Spinal cord (tissue), 10 donors: ENCODE results near the gene CFAP73. TPM values are rescaled to one million over a fixed set of nuclear protein-coding genes. Genes with fewer than 3 reads are reported as not detected.

Experiments used
- DNase-seq, 6 donors: peaks; one replicate each; pipeline versions ENCODE4 v3.0.0 to v3.0.0-alpha.2; 2013 to 2015; ENCODE audit warnings: low spot score in 6 of 6, low read depth in 4 of 6
- H3K27ac ChIP-seq: one replicate; pipeline ENCODE4 v1.5.1; 2013; ENCODE audit warnings: low read depth, low read length, control low read depth
- H3K27me3 ChIP-seq: one replicate; pipeline ENCODE4 v1.6.1; 2013; ENCODE audit warnings: low read length; ENCODE audit not compliant: control insufficient read depth, insufficient read depth
- H3K36me3 ChIP-seq: one replicate; pipeline ENCODE4 v1.6.1; 2013; ENCODE audit warnings: low read length; ENCODE audit not compliant: control insufficient read depth, insufficient read depth
- H3K4me1 ChIP-seq: one replicate; pipeline ENCODE4 v1.6.1; 2013; ENCODE audit warnings: low read length; ENCODE audit not compliant: control insufficient read depth, insufficient read depth
- H3K4me3 ChIP-seq: one replicate; pipeline ENCODE4 v1.5.1; 2013; ENCODE audit warnings: low read depth, low read length, control low read depth
- H3K9me3 ChIP-seq: one replicate; pipeline ENCODE4 v1.6.1; 2013; ENCODE audit warnings: low read length; ENCODE audit not compliant: control insufficient read depth, insufficient read depth
- WGBS: methylation state at CpG from one replicate; pipeline ENCODE4 v1.1.5; 2013; ENCODE audit warnings: missing lambda C conversion rate; ENCODE audit not compliant: insufficient coverage; 5-methylcytosine and 5-hydroxymethylcytosine counted together
- polyA plus RNA-seq, 2 donors: library from polyadenylated mRNA; unstranded; fragments of 120-200 nt; gene quantifications; one replicate each; pipeline ENCODE4 v1.2.1, GENCODE V29; 2013; ENCODE audit not compliant: insufficient read length in 2 of 2
- total RNA-seq, 2 donors: library from RNA; depleted of rRNA in 1 of 2; stranded (reverse); fragments of 120-200 nt in 1 of 2; fragments of >200 nt in 1 of 2; gene quantifications; one replicate each; pipeline versions ENCODE4 v1.2.3 to v1.2.4, GENCODE V29; 2013 to 2014
- donor health status: healthy.

Gene CFAP73
- total and polyA plus RNA-seq, 4 donors = 1.2 to 14.9 (median 10.0) TPM

GRCh38 chr12:113170926-113171325, 21.4 kb downstream of the CFAP73 start:
- no peaks in the 10 kb centered on the region for H3K9me3 ChIP-seq
- no peaks in the 10 kb centered on the region for H3K27me3 ChIP-seq
- H3K4me1 ChIP-seq = no peaks in the 10 kb centered on the region
- peaks cover 92% of the 10 kb centered on the region for H3K36me3 ChIP-seq
- H3K4me3 ChIP-seq = no peak overlapping the region
- WGBS = 100% methylated on average over 2 of the region's 4 CpGs
- DNase-seq = no peak
- no peak overlapping the region for H3K27ac ChIP-seq

GRCh38 chr12:113171543-113171942, 22.0 kb downstream of the CFAP73 start:
- peaks cover 91% of the 10 kb centered on the region for H3K36me3 ChIP-seq
- H3K4me1 ChIP-seq = no peaks in the 10 kb centered on the region
- WGBS = 100% methylated on average over 4 of the region's 9 CpGs
- DNase-seq = no peak
- H3K27ac ChIP-seq = no peak overlapping the region
- H3K4me3 ChIP-seq = no peak overlapping the region
- no peaks in the 10 kb centered on the region for H3K9me3 ChIP-seq
- no peaks in the 10 kb centered on the region for H3K27me3 ChIP-seq

GRCh38 chr12:113172185-113172584, 22.7 kb downstream of the CFAP73 start:
- H3K4me1 ChIP-seq = no peaks in the 10 kb centered on the region
- H3K36me3 ChIP-seq = peaks cover 93% of the 10 kb centered on the region
- H3K27ac ChIP-seq = no peak overlapping the region
- DNase-seq = no peak
- H3K27me3 ChIP-seq = no peaks in the 10 kb centered on the region
- peaks cover 4% of the 10 kb centered on the region for H3K9me3 ChIP-seq
- 95% methylated on average over 20 of the region's 20 CpGs for WGBS
- H3K4me3 ChIP-seq = no peak overlapping the region

- H3K27me3 ChIP-seq = no peaks in the 10 kb centered on the region
- 86% methylated on average over 4 of the region's 7 CpGs for WGBS
Measured at GRCh38 chr12:113173081-113173698, 23.7 kb downstream of the CFAP73 start.

GRCh38 chr12:113174461-113175384, 25.2 kb downstream of the CFAP73 start:
- peak in 2 of 6 donors; percentile 81 to 90 for DNase-seq
- peaks cover 7% of the 10 kb centered on the region for H3K9me3 ChIP-seq
- H3K27ac ChIP-seq = no peak overlapping the region
- H3K4me1 ChIP-seq = no peaks in the 10 kb centered on the region
- 55% methylated on average over 21 of the region's 32 CpGs for WGBS
- H3K27me3 ChIP-seq = no peaks in the 10 kb centered on the region
- H3K4me3 ChIP-seq = no peak overlapping the region
- peaks cover 92% of the 10 kb centered on the region for H3K36me3 ChIP-seq

More at GRCh38 chr12:113173081-113173698, 23.7 kb downstream of the CFAP73 start:
- Histone ChIP-seq H3K27ac (no peak overlapping the region), H3K4me1 (no peaks in the 10 kb centered on the region), H3K36me3 (peaks cover 92% of the 10 kb centered on the region), H3K9me3 (peaks cover 7% of the 10 kb centered on the region), H3K4me3 (no peak overlapping the region)
- DNase-seq = no peak

GRCh38 chr12:113179023-113179422, 29.5 kb downstream of the CFAP73 start:
- Histone ChIP-seq H3K9me3 (peaks cover 7% of the 10 kb centered on the region), H3K27me3 (no peaks in the 10 kb centered on the region), H3K4me3 (no peak overlapping the region), H3K27ac (no peak overlapping the region), H3K4me1 (no peaks in the 10 kb centered on the region), H3K36me3 (peaks cover 65% of the 10 kb centered on the region)
- 96% methylated on average over 14 of the region's 14 CpGs for WGBS
- DNase-seq = no peak

GRCh38 chr12:113180333-113180732, 30.8 kb downstream of the CFAP73 start:
- peaks cover 7% of the 10 kb centered on the region for H3K9me3 ChIP-seq
- H3K36me3 ChIP-seq = peaks cover 52% of the 10 kb centered on the region
- H3K4me3 ChIP-seq = no peak overlapping the region
- no CpG with 5 or more reads among the region's 4 CpGs for WGBS
- H3K4me1 ChIP-seq = peaks cover 9% of the 10 kb centered on the region
- DNase-seq = no peak
- no peak overlapping the region for H3K27ac ChIP-seq
- H3K27me3 ChIP-seq = no peaks in the 10 kb centered on the region

- no peak overlapping the region for H3K4me3 ChIP-seq
- H3K27me3 ChIP-seq = no peaks in the 10 kb centered on the region
- H3K36me3 ChIP-seq = peaks cover 47% of the 10 kb centered on the region
- H3K9me3 ChIP-seq = peaks cover 6% of the 10 kb centered on the region
- peaks cover 20% of the 10 kb centered on the region for H3K4me1 ChIP-seq
- H3K27ac ChIP-seq = no peak overlapping the region
- DNase-seq = no peak
- no CpG with 5 or more reads among the region's 3 CpGs for WGBS
Measured at GRCh38 chr12:113181975-113182374, 32.5 kb downstream of the CFAP73 start.

- peaks cover 36% of the 10 kb centered on the region for H3K36me3 ChIP-seq
- WGBS = 97% methylated on average over 8 of the region's 11 CpGs
- H3K27me3 ChIP-seq = no peaks in the 10 kb centered on the region
- H3K4me1 ChIP-seq = peaks cover 26% of the 10 kb centered on the region
- H3K4me3 ChIP-seq = no peak overlapping the region
- H3K9me3 ChIP-seq = no peaks in the 10 kb centered on the region
- H3K27ac ChIP-seq = no peak overlapping the region
- no peak for DNase-seq
Measured at GRCh38 chr12:113183030-113183589, 33.6 kb downstream of the CFAP73 start.
